NCI-H510A (cell line): Measurements from ENCODE around the gene CLPTM1L.
"Not testable (repeated sequence)": the region's sequence is repeated elsewhere in the genome, so short reads cannot be mapped to it uniquely, and the experiment has no call there.

Experiments
- DNase-seq: peaks from one replicate; lab custom pipeline; 2025; lab: John Stamatoyannopoulos, UW

CLPTM1L gene

DNA sequence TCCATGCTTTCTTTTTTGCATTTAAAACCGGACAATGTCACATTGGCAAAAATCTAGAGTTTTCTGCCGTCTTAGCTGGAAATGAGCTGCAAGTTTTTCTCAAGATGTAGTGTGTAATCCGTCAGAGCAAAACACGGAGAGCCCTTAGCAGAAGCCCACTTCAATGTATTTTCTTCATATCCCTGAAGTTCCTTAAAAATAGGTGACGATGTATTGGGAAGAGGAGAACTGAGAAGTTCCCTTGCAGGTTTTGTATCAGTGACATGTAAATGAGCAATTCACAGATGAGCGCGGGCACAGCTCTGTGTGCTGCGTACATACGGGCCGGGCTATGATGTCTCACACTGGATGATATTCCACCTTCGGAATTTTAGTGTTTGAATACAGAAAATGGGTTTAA lies 14.8 kb upstream of the CLPTM1L start:
- DNase-seq, result no peak

DNA sequence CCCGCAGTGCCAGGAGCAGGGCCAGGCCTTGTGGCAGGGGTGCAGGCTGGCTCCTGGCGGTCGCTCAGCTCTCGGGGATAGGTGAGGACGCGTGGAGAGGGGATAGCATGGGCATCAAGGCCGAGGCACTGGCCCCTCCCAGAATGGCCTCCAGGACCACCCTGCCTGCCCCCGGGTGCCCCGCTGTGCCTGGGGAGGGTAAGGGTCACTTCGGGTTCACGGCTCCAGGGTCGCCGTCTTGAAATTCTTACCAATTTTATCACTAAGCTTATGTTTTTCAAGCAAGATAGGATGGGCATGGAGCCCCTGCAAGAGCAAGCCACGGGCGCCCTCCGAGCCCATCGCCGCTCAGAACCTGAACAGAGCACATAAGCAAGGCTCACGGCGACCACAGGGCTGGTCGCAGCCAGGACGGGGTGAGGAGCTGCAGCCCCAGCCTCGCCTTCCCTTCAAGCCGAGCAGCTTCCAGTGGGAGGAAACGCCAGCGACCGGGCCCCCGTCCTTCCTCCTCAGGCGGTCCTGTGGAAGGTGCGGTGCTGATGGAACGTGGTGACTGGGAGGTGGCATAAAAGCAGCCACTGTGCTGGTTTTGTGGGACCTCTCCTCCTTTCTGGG lies 14.2 kb upstream of the CLPTM1L start:
- DNase-seq, result no peak

DNA sequence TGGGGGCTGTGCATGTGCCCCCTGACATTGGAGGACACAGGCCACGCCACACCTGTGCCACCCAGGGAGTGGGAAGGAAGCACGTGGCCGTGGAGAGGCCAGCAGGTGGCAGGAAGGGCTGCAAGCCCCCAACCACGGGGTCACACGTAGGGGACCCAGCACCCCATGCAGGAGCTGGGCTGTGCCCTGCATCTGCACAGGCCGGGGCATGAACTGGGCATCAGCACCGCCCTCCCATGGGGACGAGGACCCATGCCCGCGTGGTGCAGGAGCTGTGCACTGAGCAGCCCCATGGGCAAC lies 13.8 kb upstream of the CLPTM1L start:
- DNase-seq, result no peak

DNA sequence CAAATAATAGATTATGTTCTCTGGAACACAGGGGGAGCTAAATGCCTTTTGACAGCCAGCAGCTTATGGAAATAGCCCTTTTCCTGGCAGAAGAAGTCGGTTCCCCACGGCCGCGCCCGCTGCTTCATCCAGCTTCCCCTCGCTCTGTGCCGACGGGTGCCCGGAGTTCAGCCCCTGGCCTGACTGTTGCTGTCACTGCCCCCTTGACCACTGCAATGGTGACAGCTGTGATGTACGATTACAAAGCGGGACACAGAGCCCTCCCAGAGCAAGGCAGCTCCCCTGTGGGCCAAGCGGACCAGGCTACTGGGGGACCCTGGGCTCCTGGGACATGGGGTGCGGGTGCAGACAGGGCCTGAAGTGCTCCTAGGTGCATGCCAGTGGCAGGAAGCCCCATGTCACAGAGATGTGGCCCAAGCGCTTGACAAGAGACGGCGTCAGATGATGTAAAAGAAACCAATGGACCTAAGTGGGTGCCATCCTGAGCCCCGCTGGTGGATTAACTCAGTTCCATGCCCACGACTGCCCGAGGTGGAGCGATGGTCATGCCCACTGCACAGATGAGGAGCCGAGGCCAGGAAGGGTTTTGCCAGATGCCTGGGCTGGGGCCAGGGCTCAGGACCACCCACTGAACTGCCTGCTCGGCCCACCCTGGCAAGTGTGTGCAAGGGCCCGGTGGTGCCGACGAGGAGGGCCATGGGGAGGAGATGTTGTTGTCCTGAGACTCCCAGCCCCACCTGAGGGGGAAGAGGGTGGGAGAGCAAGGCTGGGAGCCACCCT lies 13.2 kb upstream of the CLPTM1L start:
- DNase-seq, result no peak

DNA sequence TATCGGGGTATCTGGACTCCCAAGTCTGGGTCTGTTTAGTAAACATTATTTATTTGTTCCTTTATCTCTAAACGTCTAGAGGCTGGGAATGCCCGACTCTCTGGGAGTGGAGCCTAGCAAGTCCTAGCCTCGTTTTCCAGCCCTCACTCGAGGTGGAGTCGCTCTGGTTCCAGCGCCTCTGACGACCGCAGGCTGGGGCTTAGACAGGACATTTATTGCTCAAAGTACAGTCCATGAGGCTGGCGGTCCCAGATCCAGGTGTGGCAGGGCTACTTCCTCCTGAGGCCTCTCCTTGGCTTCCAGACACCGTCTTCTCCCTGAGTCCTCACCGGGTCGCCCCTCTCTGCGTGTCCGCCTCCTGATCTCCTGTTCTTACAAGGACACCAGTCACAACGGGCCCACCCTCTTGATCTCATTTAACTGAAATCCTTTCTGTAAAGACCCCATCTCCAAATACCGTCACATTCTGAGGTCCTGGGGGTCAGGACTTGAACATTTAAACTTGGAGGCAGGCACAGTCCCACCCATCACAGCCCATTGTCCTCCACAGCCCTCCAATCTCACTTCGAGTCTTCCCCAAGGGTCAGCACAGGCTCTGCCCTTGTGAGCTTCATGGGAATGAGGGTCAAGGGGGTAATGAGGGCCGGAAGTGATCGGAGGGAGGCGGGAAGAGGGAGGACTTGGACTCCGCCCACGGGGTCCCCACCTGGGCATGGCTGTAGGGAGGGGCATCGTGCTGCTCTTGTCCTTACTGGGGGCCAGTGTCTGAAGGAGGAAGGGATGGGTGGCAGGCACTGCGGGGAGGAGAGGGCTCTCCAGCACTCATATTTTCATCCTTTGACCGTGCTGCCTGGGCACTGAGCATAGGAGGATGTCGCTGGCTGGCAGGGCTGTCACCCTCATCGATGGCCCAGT lies 12.2 kb upstream of the CLPTM1L start:
- no peak for DNase-seq

DNA sequence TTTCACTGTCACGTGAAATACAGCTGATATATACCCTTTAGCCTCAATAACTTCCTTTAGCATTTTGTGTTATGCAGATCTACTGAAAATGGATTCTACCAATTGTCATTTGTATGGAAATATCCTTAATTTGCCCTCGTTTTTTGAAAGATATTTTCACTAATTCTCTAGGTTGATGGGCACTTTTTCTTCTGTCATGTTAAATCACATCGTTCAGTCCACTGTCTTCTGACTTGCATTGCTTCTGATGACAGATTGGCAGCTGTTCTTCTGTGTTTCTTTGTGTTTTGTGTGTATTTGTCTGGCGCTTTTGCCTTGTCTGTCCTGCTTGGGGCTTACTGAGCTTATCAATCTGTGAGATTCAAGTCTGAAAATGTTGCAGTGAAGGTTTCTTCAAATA lies 9.7 kb upstream of the CLPTM1L start:
- DNase-seq, result no peak

DNA sequence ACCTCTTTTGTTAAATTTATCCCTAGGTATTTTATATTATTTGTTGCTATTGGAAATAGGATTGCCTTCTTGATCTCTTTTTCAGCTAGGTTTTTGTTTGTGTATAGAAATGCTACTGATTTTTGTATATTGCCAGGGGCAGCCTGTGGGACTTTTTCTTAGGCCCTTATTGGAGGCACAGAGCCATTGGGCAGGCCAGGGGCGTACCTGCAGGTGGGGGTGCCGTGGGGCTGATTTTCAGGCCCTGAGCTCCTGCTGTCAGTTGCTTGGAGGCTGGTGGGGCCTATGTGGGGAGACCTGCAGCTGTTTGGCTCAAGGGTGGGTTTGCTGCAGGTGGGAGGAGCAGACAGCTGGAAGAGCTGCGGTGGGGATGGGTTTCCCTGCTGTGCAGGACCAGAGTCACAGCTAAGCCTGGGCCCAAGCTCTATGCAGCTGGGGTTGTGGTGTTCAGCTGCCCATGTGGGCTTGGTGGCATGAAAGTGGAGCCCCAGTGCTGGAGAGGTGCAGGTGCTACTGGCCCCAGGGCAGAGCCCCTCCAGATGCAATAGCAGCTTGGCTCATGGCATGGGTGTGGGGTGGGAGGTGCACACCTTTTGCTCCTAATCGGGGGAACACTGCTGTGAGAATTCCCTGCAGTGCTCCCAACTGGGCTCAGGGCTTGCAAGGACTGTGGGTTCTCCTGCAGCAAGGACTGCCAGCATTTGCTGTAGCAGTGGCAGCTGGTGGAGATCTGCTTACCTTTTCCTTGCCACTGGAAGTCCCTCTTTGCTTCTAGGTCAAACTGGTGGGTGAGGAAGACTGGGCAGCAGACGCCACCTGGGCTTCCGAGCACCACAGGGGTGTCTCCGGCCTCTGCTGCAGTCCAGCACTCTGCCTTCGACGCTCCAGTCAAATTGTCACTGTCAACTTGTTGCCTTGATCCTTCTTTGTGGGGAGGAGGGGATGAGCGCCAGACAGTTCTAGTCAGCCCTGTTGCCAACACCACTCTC lies 7.6 kb upstream of the CLPTM1L start:
- no peak for DNase-seq

DNA sequence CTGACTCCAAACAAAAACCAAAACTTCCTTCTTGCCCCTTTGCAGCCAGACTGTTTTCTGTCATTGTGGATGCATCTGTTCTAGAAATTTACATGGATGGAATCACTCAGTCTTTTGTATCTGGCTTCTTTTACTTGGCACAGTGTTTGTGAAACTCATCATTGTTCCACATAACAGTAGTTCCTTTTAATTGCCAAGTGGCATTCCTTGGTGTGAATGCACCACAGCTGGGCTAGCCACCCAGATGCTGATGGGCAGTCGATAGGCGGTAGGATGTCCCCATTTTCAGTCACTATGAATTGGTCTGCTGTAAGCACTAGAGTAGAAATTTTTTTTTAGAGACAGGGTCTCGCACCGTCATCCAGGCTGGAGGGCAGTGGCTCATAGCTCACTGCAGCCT lies 6.3 kb upstream of the CLPTM1L start:
- no peak for DNase-seq

DNA sequence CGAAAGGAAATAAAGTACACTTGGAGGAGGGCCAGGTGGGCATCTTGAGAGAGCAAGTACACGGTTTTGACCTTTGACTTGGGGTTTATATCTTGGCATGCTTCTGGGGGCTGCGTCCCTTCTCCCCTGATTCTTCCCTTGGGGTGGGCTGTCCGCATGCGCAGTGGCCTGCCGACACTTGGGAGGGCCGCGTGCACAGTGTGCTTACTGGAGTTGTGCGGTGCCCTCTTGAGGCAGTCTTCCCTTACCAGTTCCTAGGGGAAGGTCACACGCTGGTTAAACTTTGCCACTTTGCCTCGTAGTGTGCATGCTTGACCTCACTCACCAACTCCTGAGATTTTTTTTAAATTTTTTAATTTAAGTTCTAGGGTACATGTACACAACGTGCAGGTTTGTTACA lies 4.3 kb upstream of the CLPTM1L start:
- DNase-seq, result no peak

DNA sequence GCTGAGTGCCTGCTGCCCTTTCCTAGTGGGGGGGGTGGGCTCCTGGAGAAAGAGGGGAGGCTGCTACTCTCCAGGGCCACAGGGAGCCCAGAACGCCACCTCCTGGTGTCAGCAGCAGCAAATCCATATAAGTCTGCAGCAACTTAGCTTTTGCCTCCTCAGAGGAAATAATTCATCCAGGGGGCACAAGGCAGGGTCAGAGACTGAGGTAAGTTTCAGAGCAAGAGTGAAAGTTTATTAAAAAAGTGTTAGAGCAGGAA lies 4.0 kb upstream of the CLPTM1L start:
- DNase-seq, result no peak

DNA sequence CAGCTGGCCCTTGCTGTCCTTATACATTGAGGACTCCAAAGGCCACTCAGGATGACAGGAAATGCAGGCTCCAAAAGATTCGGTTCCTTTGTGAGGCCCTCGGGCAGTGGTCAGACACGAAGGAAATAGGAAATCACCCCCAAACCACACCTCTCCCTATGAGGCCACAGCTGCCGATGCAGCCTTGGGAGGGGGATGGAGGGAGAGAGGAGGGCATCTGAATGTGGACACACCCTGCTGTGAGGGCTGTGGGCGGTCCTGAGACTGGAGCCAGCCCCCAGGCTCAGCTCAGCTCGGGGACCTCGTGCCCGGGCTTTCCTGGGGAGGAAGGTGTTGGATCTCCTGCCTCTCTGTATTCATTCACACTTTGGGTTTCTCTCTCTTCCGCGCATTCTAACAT lies 2.7 kb upstream of the CLPTM1L start:
- no peak for DNase-seq

DNA sequence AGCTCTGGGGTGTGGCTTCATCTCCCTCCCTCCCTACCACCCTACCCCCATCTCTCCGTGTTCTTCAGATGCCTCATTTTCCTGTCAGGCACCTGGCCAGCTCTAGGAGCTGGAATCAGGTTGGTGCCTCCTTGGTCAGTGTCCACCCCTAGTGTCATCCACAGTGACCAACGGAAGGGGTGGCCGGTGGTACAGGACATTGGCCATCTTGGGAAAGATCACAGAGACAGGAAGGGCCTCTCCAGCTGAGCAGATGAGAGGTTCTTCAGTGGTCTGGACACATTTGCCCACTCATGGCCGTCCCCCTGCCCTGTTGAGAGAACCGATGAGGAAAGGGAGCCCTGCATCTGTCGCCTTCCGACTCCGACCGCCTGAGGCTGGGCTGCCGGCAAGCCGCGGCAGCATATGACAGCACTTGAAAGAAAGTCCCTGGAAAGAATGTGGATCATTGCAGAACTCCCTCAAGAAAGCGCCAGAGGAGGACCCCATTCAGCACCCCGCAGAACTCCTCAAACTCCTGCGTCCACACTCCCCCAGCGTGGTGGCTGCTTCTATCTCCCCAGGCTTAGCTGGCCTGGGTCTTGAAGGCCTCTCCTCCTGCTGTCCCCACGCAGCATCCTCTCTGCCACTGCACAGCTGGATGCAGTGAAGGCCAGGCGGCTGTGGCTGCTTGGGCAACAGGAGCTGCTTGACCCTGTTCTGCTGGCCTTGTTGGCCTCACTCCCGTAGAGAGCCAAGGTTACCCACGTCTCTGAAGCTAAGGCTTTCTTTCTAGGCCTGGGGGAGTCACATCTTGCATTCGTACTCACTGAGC lies 1.9 kb upstream of the CLPTM1L start:
- DNase-seq, result no peak

DNA sequence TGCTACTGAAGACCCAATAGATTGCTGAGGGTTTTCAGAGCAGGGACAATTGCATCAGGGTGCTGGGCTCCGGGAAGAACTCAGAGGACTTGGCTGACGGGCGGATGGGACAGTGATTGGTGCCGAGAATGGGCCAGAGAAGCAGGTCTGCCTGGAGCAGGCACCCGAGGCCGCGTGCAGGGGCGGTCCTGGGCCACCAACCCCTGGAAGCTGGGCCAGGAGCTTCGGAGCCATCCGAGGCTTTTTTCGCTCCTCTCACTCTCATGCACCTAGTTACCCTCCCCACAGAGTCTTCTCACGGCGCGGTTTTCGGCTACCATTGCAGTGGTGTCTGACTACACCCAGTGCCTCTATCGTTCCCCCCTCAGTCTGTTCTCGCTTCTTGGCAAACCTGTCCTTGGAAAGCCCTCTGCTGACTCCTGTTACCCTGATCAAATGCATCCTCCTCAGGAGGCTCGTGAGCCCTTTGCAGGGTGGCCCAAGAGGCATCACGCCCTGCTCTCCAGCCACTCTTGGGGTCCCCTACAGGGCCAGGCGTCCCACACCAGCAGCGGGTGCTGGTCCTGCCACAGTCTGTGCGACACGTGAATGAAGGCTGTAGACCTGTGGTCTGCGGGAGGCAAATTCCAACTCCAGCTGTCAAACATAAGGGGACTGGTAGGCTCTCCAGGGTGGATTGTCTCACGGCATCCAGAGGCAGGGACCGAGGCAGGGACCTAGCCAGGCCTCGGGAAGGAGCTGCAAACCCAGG lies 1.2 kb upstream of the CLPTM1L start:
- DNase-seq, result no peak

DNA sequence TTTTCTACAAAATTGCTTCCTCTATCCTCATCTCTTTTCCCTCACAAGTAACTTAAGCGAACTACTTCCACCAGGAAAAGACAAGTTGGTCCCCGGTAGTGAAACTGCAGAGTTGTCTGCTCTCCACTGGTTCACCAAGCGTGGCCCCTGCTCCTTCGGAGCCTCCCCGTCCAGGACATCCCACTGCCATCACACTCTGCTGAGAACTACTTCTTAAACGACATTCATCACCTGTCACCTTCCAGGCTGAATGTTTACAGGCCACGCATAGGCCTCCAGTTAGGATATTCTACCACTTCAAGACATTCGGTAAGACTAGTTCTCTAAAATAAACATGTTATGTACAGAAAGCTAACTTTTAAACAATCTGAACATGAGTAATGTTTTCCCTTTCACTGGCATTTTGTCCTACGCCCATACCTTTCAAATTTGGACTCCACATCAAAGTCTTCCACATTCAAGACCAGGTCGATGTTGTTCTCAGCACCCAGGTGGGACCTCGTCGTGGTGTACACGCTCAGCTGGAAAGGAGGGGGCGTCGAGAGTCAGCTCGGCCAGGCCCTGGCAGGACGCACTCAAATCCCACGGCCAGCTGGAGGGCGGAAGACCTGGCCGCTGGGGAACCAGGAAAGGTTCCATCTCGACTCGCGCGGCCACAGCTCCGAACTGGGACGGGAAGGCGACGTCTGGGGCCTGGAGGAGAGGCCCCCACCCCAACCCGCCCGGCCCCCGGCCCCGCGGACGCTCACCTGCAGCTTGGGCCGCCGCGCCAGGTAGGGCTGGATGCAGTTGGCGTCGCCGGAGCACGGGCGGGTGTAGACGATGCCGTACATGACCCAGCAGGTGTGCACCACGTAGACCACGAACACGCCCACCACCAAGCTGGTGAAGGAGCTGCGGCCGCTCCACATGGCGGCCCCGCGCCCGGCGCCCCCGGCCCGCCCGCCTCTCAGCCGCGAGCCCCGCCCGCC lies 683 bp downstream of the CLPTM1L start:
- DNase-seq, result no peak

DNA sequence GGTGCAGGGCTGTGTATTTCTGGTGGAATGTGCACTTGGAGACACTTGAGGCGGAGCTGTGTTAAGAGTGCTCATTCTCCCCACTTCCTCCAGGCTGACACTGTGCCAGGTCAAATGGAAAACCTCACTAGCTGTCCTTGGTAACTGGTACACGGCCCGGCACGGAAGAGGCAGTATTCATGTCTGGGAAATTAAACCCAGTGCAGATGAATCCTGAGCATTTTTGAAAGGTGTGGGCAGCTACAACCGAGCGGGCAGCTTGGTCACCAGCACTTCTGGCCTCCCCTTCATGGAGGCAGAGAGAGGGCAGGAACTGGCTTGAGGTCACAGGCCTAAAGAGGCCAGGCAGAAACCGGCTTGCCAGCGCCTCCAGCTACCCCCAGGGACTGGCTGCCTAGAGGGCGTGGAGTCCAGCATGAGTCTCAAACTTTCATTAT lies 1.6 kb downstream of the CLPTM1L start:
- no peak for DNase-seq

DNA sequence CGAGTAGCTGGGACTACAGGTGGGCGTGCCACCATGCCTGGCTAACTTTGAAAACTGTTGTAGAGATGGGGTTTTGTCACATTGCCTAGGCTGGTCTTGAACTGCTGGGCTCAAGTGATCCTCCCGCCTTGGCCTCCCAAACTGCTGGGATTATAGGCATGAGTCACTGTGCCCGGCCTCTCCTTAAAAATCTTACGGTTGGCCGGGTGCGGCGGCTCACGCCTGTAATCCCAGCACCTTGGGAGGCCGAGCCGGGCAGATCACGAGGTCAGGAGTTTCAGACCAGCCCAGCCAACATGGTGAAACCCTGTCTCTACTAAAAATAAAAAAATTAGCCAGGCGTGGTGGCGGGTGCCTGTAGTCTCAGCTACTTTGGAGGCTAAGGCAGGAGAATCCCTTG lies 2.2 kb downstream of the CLPTM1L start:
- not testable (repeated sequence) for DNase-seq

DNA sequence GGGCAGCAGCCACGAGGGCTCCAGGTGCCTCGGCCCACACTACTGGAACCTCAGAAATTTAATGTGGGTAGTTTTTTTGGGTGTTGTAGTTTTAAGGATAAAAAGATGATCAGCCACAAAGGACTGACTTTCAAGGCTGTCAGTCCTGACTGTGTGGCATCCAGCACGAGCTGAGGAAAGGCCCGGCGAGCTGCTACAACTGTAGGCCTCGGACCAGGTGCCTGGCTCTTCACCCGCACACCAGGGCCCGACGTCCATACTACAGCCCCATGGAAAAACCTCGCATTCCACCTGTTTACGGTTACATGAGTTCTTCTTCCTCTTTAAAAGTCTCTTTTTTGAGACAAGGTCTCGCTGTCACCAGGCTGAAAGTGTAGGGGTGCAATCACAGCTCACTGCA lies 2.6 kb downstream of the CLPTM1L start:
- no peak for DNase-seq

DNA sequence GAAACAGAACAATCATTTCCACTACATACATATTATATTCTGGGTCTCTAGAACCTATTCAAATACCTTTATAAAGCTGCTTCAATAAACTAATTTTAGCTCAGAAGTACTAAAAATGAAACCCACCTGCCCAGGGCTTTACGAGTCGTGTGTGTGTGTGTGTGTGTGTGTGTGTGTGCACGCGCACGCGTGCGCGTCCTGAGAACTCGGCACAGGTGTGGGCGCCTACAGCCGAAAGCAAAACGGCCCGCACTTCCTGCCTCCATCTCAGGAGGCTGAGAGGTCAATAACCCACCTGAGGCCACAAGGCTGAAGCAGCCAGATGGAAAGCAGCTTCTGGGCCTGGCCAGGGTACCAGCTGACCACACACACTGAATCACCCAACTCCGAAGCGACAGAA lies 3.0 kb downstream of the CLPTM1L start:
- DNase-seq, result no peak

DNA sequence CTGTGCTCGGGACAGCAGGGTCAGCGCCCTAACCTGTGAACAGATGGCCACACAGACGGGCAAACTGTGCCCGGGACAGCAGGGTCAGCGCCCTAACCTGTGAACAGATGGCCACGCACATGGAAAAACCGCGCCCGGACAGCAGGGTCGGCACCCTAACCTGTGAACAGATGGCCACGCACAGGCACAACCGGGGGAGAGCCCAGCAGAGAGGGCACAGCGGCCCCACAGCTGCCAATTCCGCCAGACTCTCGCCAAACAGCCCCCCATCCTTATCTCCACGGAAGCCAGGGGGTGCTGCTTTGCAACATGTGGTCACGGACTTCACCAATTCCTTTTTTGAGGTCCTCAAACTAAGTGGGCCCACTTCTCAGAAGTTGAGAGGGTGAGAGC lies 5.1 kb downstream of the CLPTM1L start:
- not testable (repeated sequence) for DNase-seq
